NOMO-1 (cell line): ENCODE measurements around the gene F10.
"Not testable (repeated sequence)": the region's sequence is repeated elsewhere in the genome, so short reads cannot be mapped to it uniquely, and the experiment has no call there.

ENCODE experiments used
- DNase-seq, 2 experiments: peaks; one replicate each; lab custom pipeline; 2025; ENCODE audit not compliant: unreplicated experiment in 2 of 2; lab: John Stamatoyannopoulos, UW

The F10 gene

DNA sequence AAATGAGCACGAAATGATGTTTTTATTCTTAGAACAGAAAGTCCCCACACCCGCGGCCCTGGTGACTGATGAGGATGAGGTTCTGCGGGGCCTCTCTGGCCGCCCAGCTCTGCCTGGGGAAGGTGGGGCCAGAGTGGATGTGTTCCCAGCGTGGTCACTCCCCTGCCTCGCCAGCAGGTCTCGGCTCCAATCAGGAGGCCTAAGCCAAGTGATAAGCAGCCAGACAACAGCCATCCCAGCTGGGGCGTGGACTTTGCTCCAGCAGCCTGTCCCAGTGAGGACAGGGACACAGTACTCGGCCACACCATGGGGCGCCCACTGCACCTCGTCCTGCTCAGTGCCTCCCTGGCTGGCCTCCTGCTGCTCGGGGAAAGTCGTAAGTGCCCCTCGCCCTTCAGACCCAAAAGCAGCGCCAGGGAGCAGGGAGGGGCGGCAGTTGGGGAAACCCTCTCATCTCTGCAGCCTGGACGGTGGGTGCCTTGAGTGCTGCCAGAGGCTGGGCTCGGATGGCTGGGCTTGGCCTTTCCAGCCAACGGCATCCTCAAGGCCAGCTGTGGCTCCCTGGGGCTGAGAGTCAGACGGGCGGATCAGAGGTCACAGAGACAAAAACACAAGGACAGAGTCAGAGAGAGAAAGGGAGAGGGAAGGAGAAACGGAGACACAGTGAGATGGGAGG, at the start of gene F10:
TSS of gene F10 (plus strand) at position 250 of the 676 bp plus-strand sequence. CDS start at position 307, 57 bp downstream.
- DNase-seq = no peak

- DNase-seq = no peak
These were observed 48.7 kb upstream of the F10 start for GRCh38 chr13:113073942-113074341.

DNA sequence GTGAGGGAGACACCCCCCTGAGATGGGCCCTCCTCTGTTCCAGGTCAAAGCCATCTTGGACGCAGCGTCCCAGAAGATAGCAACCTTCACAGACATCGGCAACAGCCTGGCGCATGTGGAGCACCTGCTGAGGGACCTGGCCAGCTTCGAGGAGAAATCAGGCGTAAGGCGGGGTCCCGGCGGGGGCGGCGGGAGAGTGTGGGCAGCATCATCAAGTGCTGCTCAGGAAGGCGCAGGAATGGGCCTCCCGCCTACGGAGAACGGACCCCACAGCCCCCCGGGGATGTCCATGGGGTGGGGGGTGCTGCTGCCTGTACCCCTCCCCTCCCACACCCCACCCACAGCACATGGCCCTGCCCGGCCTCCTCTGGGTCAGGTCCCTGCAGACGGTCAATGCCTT, 48.2 kb upstream of the F10 start:
- no peak for DNase-seq

- no peak for DNase-seq
These were observed 47.7 kb upstream of the F10 start for GRCh38 chr13:113074876-113075275.

GRCh38 chr13:113075711-113076110, 46.9 kb upstream of the F10 start:
- no peak for DNase-seq

DNA sequence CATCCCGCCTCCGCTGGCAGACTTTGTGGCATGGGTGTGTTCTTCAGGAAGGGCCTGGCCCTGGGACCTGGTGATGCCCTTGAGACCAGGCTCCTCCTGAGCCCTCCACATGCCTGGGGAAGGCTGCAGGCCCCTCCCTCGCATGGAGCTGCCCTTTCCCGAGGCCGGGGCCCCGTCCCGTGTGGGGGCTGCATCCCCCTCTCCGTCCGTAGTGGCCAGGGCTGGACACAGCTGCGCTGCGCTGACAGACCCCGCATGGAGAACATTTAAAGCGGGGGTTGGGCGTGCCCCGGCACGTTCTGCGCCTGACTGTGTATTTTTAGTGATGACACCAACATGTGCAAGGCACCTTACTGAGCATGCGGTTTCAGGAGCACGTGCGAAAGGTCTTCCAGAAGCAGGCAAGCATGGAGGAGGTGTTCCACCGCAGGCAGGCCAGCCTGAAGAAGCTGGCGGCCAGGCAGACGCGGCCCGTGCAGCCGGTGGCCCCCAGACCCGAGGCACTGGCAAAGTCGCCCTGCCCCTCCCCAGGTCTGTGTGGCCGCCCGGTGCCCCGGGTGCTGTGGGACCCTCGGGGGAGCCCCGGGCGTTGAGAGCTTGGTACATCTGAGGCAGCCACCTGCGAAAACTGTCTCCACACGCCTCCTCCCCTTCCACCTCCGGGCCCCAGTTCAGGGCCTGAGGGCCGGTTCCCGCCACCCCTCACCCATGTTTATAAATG, 45.8 kb upstream of the F10 start:
- DNase-seq = no peak

GRCh38 chr13:113077566-113077952, 45.0 kb upstream of the F10 start:
- no peak for DNase-seq

GRCh38 chr13:113077953-113078901, 44.4 kb upstream of the F10 start:
- DNase-seq = no peak

DNA sequence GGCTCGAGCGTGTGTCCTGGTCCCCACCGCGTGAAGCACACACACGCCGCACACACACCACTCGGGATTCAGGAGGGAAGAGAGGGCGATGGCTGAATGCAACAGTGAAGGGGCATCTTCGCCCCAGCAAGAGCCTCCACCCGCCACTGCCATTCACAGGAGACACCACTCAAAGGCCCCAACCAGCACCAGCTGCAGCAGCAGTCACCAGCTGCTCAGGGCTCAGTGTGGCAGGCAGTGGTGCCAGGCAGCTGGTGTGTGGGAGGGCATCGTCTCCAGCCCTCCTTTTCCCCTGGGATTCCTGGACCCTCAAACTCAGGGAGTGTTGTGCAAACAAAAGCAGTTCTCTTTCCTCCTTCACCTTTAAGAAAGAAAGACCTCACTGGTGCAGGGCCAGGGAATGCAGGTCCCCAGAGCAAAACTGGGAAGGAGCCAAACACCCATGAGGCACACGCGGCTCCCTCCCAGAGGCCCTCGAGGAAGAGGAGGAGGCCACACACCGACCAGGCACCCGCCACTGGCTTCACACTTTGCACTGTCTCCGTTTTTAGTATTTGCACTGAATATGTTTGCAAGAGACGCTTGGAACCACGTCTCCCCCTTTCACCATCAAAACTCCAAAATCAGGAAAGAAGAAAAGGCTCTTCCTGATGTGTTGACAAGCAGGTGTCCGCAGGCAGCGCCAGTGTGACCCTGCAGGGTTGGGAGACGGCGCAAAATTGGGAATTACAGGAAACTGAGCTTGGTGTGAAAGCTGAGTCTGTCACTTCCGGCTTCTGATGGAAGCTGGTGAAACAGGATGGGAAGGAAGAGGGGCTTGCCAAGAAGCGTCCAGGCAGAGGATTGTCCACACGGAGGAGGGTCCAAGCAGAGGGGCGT, 43.5 kb upstream of the F10 start:
- no peak for DNase-seq

- not testable (repeated sequence) for DNase-seq
These were observed 42.9 kb upstream of the F10 start for GRCh38 chr13:113079781-113080080.

DNA sequence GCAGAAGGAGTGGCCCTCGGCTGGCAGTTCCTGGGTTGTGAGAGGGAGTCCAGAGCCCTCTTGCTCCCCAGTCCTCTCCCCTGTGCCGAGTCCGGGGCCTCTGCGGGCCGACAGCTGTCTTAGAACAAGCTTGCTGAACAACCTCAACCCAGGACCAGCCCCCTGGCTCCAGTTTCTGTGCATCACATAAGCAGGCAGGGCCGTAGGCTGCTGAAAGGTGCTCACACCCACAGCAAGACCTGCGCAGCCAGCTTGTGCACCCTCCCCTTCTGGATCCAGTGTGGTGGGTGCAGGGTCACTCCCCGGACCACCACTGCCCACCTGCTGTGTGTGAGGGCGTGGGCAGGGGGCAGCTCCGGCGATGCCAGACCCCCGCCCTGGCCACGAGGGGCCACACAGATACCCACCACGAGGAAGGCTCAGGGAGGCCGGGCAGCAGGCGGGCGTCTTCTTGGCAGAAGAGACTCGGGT, 42.2 kb upstream of the F10 start:
- DNase-seq = no peak

GRCh38 chr13:113080901-113081521, 41.6 kb upstream of the F10 start:
- no peak for DNase-seq

GRCh38 chr13:113082198-113083021, 40.2 kb upstream of the F10 start:
- no peak for DNase-seq

DNA sequence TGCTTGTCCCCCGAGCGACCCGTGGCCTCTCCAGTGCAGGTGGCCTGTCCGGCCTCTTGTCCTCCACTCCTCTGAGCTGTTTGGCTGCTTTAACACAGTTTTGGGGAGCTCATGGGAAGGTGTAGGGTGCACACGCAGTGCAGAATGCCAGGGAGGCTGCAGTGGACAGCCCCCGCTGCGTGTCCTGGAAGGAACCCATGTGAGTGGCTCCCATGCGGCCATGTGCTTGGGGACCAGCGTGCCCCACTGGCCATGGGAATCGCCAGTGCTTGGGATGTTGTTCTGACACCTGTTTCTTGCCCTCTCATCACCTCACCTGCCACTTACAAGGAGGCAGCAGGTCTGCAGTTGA, 39.6 kb upstream of the F10 start:
- no peak for DNase-seq

DNA sequence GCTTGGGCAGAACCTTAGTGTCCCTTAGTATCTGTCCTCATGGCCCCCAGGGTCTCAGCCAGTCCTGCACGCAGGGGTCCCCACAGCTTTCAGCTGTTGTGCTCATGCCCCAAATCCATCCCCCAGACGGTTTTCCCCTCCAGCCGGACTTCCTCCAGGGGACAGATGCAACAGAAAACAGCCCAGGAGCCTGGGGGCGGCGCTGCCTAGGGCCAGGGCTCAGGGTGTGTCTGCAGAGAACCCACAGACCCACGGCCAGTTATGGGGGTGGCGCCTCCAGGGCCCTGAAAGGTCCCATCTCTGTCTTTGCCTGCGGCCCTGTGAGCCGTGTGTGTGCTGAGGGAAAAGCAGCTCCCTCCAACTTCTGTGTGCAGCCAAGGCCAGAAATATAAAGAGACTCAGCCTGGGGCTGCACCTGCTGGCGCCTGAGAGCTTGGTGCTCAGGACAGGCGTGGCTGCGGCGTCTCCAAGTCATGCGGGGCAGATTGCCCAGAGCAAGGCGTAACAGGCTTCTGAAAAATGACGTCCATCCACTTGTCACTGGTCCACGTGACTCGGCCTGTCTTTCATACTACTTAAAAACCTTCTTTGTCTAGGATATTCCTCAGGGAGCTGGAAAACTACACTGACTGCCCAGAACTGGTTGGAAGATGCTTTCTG, 39.1 kb upstream of the F10 start:
- no peak for DNase-seq

- DNase-seq = no peak
These were observed 38.3 kb upstream of the F10 start for GRCh38 chr13:113084094-113084942.

DNA sequence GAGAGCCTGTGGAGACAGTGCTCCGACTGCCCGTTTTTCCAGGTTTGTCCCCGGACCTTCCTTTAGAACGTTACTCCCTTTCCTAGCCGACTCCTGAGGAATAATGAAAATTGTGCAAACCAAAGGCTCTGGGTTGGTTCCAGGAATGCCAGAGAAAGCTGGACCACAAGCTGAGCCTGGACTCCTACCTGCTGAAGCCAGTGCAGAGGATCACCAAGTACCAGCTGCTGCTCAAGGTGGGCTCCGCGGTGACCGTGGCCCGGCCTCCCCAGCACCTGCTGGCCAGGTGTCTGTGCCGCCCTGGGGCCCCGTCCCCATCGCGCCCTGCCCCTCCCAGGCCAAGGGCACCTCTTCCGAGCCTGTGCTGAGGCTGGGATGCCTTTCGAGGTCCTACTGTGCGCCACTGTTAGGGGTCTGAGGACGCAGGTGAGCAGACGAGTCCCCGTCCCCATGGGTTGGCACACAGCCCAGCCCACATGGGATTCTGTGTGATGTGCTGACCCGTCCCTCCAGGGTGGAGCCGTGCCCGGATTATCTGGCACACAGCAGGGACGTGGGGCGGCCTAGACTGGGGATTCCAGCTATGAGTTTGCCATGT, 37.6 kb upstream of the F10 start:
- DNase-seq = no peak
